HTERT RPE-1 (cell line): ENCODE measurements around the gene VPREB1.
"Not testable (repeated sequence)": the region's sequence is repeated elsewhere in the genome, so short reads cannot be mapped to it uniquely, and the experiment has no call there.

Source experiments
- in situ Hi-C: fragments of 300-500 bp; cut with MboI; formaldehyde crosslinking; loops from 4 replicates; pipeline ENCODE4 v1.14.3; 2020; ENCODE audit warnings: low sequenced_read_pairs

VPREB1 gene, protein sequence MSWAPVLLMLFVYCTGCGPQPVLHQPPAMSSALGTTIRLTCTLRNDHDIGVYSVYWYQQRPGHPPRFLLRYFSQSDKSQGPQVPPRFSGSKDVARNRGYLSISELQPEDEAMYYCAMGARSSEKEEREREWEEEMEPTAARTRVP

DNA sequence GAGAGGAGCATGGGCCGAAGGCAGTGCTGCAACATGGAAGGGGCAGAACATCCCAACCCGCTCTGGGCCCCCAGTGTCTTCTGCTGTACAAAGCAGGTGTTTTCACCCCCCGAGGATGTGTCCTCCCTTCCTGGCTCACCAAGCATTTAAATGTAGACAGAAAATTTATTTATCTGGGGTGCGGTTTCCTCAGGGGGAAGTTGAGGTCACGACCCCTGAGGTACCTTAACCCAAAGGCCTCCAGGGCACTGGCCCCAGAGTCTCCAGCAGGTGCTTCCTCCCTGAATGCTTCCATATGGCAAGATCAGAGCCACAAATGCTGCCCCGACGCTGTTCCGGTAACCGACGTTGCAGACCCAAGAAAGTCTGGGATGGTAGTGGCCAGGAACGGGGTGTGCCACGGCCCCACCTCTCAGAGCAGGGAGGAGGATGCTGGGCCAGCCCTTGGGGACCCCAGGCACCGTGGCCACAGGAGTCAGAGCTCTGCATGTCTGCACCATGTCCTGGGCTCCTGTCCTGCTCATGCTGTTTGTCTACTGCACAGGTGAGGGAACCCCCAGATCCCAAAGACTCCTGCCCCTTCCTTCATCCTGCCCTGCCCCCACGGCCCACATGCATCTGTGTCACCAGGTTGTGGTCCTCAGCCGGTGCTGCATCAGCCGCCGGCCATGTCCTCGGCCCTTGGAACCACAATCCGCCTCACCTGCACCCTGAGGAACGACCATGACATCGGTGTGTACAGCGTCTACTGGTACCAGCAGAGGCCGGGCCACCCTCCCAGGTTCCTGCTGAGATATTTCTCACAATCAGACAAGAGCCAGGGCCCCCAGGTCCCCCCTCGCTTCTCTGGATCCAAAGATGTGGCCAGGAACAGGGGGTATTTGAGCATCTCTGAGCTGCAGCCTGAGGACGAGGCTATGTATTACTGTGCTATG is at the start of gene VPREB1:
TSS of gene VPREB1 (plus strand) at position 471 of the 935 bp plus-strand sequence. CDS start at position 499, 28 bp downstream.
- in situ Hi-C loops, result no loop called here

DNA sequence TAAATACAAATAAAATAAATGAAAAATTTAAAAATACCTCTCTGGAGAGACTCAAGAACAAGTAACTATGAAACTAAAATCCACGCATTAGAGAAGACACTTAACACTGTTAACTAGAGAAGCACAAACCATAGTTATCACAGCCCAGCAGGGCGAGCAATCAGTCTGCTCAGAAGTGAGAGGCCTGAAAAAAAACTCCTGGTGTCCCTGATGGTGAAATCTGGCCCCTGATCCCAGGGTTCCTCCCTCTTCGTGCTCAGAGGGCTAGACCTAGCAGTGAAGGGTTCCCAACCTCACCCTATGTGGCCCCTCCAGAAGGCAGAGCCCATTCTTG is 49.7 kb upstream of the VPREB1 start:
- in situ Hi-C loops, result no loop called here

- in situ Hi-C loops, result no loop called here
Measured at GRCh38 chr22:22195265-22196017, 49.1 kb upstream of the VPREB1 start.

DNA sequence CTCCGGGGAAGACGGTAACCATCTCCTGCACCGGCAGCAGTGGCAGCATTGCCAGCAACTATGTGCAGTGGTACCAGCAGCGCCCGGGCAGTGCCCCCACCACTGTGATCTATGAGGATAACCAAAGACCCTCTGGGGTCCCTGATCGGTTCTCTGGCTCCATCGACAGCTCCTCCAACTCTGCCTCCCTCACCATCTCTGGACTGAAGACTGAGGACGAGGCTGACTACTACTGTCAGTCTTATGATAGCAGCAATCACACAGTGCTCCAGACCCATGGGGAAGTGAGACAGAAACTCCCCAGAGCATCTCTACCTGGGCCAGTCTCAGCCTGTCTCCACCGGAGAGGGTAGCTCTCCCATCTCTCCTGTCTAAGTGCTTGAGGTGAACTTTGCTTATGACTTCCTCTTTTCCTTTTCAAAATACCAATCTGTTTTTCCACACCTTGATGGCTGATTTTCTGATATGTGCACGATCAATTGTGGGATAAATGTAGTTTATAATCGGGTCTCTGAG is 48.5 kb upstream of the VPREB1 start:
- in situ Hi-C loops, result no loop called here

GRCh38 chr22:22196833-22197477 is 47.6 kb upstream of the VPREB1 start:
- in situ Hi-C loops, result no loop called here

- in situ Hi-C loops, result no loop called here
Measured at GRCh38 chr22:22197993-22198402, 46.6 kb upstream of the VPREB1 start.

DNA sequence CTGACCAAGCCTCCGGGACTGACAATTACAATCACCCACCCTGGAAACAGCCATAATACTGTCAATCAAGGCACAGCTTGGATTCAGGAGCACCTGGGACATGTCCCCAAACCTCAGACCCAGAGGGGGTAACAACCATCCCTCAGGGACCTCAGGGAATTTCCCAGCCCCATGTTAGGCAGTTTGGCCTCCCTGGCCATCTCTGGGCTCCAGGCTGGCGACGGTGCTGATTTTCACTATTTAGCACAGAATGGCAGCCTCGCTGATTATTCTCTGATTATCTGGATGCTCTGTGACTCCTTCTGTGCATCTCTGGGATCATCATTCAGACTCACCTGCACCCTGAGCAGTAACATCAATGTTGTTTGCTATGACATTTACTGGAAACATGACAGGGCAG is 45.8 kb upstream of the VPREB1 start:
- in situ Hi-C loops, result no loop called here

GRCh38 chr22:22199634-22200033 is 45.0 kb upstream of the VPREB1 start:
- in situ Hi-C loops, result no loop called here

DNA sequence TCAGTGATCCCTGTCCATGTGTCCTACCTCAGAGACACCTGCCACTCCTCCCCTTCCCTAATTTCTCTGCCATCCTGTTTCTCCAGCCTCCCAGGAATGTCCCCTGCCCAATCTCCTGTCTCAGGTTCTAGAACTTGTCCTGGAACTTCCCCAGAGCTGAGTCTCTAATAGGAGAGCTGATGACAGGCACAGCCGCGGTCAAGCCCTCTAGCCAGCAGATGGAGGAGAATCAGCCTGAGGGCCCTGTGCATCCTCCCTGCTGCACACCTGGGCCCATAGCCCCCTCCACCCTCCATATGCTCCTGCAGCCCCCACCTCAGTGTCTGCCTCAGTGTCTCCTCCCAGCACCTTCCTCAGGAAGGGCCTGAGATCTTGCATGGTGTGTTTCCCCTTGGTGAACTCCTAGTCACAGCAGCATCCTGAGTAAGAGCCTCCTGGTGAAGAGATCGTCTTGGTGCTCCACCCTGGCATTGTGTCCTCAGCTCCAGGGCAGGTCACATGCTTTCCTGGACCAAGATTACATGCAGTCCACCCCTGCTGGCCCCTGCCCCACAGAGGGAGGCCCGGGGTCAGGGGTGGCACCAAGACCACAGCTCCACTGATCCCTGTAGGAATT is 43.9 kb upstream of the VPREB1 start:
- in situ Hi-C loops, result no loop called here

- in situ Hi-C loops, result no loop called here
Measured at GRCh38 chr22:22201185-22201929, 43.2 kb upstream of the VPREB1 start.

DNA sequence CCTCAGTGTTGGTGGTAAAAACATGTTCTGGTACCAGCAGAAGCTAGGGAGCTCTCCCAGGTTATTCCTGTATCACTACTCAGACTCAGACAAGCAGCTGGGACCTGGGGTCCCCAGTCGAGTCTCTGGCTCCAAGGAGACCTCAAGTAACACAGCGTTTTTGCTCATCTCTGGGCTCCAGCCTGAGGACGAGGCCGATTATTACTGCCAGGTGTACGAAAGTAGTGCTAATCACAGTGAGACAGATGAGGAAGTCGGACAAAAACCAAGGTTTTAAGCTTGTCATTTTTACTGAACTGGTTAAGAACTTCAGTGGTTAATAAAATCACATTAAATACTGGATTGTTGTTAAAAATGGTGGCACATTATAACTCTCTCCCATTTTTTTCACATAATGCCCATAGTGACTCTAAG is 42.6 kb upstream of the VPREB1 start:
- in situ Hi-C loops, result no loop called here

DNA sequence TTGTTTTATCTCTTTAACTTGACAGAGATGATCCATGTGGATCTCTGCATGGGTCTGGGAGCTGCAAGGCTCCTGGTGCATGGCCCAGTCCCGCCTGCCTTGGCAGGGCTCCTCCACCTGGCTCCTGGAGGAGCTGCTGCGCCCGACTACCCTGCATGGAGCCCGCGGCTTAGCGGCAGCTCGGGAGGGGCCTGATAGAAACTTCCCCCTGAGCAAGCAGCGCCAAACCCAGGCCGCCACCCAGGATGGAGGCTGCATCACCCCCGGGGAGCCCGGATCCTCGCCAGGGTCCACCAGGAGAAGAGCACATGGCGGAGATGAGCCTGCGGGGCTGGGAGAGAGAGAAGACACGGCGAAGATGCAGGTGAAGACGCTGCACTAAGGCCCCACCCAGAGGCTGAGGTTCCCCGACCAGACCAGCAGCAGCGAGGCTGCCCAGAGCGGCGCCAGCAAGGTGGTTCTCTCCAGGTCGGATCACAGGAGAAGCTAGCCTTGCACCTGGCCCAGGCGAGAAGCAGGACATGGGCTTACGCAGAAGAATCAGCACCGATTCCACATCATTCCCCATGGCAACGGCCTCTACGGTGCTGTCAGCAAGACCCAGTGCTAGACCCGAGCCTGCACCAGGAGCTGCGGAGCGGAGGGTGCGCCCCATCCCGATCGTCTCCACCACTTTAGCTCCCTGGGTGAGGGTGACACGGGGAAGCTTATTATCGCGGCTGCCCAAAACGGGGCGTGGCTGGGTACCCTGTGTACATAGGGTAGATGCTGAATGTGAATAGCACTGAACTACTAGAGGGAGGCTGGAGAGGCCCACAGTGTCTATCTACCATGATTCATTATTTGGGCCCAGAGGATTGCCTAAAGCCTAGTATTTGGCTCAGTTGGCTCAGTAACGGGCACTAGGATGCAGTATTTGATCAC is 41.3 kb upstream of the VPREB1 start:
- in situ Hi-C loops, result no loop called here

DNA sequence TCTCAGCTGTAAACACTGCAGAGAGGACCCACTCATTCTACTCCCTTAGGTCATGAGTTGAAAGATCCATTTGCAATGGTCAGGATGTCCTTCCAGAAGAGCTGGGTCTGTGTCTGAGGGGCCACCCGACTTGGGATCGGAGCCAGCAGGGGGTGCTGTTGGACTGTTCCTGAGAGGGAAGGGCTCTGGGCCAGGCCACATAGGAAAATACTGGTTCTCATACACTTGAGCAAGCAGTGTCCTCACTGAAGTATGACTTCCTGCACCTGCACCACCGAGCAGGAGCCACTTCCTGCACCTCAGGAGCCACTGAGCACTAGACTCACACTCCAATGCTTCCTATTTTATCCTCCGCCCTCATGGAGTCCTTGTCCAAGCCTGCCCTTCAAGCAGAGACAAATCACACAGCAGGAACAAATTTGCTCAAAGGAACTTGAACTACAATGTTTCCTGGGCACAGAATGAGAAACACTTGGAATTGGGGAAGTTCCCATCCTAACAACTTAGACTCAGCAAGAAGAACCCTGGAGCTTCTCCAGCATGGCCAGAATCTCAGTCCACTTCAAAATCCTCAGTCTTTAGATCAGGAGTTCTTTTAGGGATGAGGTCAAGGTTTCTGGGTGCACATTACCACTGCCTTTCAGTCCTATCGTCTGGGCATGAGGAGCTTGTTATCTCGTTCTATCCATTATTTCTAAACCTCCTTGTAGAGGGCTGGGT is 36.6 kb upstream of the VPREB1 start:
- in situ Hi-C loops, result no loop called here

GRCh38 chr22:22208652-22209051 is 35.9 kb upstream of the VPREB1 start:
- in situ Hi-C loops, result no loop called here

DNA sequence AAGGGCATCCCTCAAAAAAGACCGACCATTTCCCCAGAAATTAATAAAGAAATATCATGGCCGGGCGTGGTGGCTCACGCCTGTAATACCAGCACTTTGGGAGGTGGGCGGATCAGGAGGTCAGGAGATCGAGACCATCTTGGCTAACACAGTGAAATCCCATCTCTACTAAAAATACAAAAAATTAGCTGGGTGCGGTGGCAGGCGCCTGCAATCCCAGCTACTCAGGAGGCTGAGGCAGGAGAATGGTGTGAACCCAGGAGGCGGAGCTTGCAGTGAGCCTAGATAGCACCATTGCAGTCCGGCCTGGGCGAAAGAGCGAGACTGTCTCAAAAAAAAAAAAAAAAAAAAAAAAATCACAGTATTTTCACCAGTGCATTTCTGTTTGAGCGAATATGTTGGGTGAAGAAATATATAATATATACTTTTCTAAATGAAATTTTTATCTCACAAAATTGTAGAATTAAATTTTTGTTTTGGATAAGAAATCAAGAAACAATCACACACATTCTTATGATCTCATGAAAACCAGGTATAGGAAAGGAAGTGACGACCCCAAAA is 35.4 kb upstream of the VPREB1 start:
- in situ Hi-C loops, result not testable (repeated sequence)

- in situ Hi-C loops, result no loop called here
Measured at GRCh38 chr22:22210375-22210774, 34.2 kb upstream of the VPREB1 start.

- in situ Hi-C loops, result no loop called here
Measured at GRCh38 chr22:22210889-22211833, 33.4 kb upstream of the VPREB1 start.
